NB4 (cell line): ENCODE results near the gene SLC44A4.

Source experiments
- CTCF ChIP-seq: IDR thresholded peaks from one replicate; pipeline ENCODE4 v1.5.1; 2012; ENCODE audit warnings: low read depth, low read length
- POLR2A ChIP-seq: IDR thresholded peaks from 2 replicates; pipeline ENCODE4 v1.6.1; 2011; ENCODE audit warnings: mild to moderate bottlenecking; ENCODE audit not compliant: insufficient read length; ENCODE audit errors: extremely low read depth

GRCh38 chr6:31859923-31860322, 18.9 kb downstream of the SLC44A4 start:
- TF ChIP-seq CTCF (no peak), POLR2A (no peak)
